ENCODE measurements around the gene ADD2. TPM values are rescaled to one million over a fixed set of nuclear protein-coding genes. Genes with fewer than 3 reads are reported as not detected.

The ADD2 gene
- polyA plus RNA-seq, 6 donors from 2014 or later = 1.9 to 12.5 (median 4.9) TPM

- Mint-ChIP-seq H3K36me3 (peaks cover 36 to 42% of the 10 kb centered on the region in 2 donors), H3K4me1 (no peaks in the 10 kb centered on the region), H3K9me3 (no peaks in the 10 kb centered on the region), H3K27ac (no peak overlapping the region), H3K4me3 (no peak overlapping the region), H3K27me3 (peaks cover 0 to 10% (median 0%) of the 10 kb centered on the region in 3 donors)
- no peak for DNase-seq
- ATAC-seq (ENCODE audit: low read depth in 2 of 2) = no peak
These were observed 76.4 kb downstream of the ADD2 start for GRCh38 chr2:70691497-70692140.

- H3K4me3 Mint-ChIP-seq = no peak overlapping the region
- H3K36me3 Mint-ChIP-seq = peaks cover 36 to 42% of the 10 kb centered on the region in 2 donors
- no peak for DNase-seq
- no peak overlapping the region for H3K27ac Mint-ChIP-seq
- H3K4me1 Mint-ChIP-seq = no peaks in the 10 kb centered on the region
- no peaks in the 10 kb centered on the region for H3K9me3 Mint-ChIP-seq
- peaks cover 0 to 10% (median 0%) of the 10 kb centered on the region in 3 donors for H3K27me3 Mint-ChIP-seq
- no peak for ATAC-seq (ENCODE audit: low read depth in 2 of 2)
These were observed 77.2 kb downstream of the ADD2 start for GRCh38 chr2:70690846-70691245.

GRCh38 chr2:70688427-70688826 is 79.6 kb downstream of the ADD2 start:
- no peak for DNase-seq
- Mint-ChIP-seq H3K9me3 (no peaks in the 10 kb centered on the region), H3K36me3 (peaks cover 22 to 27% of the 10 kb centered on the region in 2 donors), H3K27ac (no peak overlapping the region), H3K4me1 (no peaks in the 10 kb centered on the region), H3K4me3 (no peak overlapping the region), H3K27me3 (no peaks in the 10 kb centered on the region)
- ATAC-seq (ENCODE audit: low read depth in 2 of 2) = no peak

- ATAC-seq (ENCODE audit: low read depth in 2 of 2) = no peak
- Mint-ChIP-seq H3K27ac (no peak overlapping the region), H3K9me3 (no peaks in the 10 kb centered on the region), H3K4me3 (no peak overlapping the region), H3K4me1 (no peaks in the 10 kb centered on the region), H3K27me3 (no peaks in the 10 kb centered on the region), H3K36me3 (peaks cover 20 to 26% of the 10 kb centered on the region in 2 donors)
- no peak for DNase-seq
These were observed 80.6 kb downstream of the ADD2 start for GRCh38 chr2:70687461-70687795.

- H3K4me3 Mint-ChIP-seq = peak overlapping the region in 1 of 8 donors; percentile 15
- no peak overlapping the region for H3K27ac Mint-ChIP-seq
- no peaks in the 10 kb centered on the region for H3K27me3 Mint-ChIP-seq
- peaks cover 20 to 25% of the 10 kb centered on the region in 2 donors for H3K36me3 Mint-ChIP-seq
- ATAC-seq (ENCODE audit: low read depth in 2 of 2) = no peak
- H3K4me1 Mint-ChIP-seq = no peaks in the 10 kb centered on the region
- no peaks in the 10 kb centered on the region for H3K9me3 Mint-ChIP-seq
- no peak for DNase-seq
These were observed 81.2 kb downstream of the ADD2 start for GRCh38 chr2:70686577-70687460.

DNA sequence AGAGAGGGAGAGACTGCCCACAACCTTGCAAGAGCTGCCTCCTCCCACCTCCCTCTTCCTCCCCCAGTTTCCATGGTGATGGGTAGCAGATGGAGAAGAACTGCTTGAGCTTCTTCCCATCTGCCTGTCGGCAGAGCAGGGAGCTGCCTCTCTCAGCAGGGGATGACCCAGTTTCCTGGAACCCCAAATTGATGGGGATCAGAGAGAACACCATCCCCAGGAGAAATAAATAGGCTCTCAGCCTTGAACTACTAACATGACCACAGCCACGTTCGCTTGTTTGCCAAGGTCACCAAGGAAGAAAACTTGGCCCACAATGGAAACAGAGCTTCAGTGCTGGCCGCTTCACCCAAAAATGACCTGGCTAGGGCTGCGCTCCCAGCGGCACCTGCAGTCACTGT is 82.2 kb downstream of the ADD2 start:
- no peak overlapping the region for H3K27ac Mint-ChIP-seq
- H3K4me3 Mint-ChIP-seq = no peak overlapping the region
- DNase-seq (no peak), ATAC-seq (ENCODE audit: low read depth in 2 of 2) (no peak)
- H3K36me3 Mint-ChIP-seq = peaks cover 20 to 24% of the 10 kb centered on the region in 2 donors
- no peaks in the 10 kb centered on the region for H3K4me1 Mint-ChIP-seq
- H3K9me3 Mint-ChIP-seq = no peaks in the 10 kb centered on the region
- H3K27me3 Mint-ChIP-seq = no peaks in the 10 kb centered on the region

DNA sequence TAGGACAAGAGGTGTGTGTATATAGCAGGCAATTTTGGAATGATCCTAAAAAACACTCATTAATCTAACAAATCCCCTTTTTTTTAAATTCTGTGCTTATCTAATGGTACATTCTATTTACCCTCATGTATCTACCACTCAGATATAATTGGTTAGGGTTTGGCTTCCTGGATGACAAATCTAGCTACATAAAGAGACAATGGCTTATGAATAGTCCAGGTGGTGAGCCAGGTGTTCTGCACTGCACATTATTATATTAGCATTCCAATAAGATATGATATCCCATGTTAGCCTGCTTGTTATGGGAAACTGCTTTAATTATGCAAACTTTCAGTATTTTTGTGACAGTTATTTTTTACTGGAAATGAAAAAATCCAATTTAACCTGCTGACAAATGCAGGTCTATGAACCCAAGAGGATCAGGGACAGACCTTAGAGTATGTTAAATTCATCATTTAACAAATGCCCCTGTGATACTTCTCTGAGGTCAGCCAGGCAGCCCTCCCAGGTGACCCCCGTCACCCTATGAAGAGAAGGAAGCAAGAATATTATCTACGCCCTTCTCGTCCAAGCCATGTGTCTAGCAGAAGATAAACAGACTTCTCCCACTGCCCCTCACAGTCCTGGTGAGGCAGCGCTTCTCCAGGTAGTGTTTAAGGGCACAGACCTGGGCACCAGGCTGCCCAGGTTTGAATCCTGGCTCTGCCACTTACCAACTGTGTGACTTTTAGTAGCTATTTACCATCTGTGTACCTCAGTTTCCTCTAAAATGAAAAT is 83.0 kb downstream of the ADD2 start:
- no peaks in the 10 kb centered on the region for H3K27me3 Mint-ChIP-seq
- H3K4me1 Mint-ChIP-seq = no peaks in the 10 kb centered on the region
- H3K27ac Mint-ChIP-seq = peak overlapping the region in 1 of 6 donors; percentile 65
- no peaks in the 10 kb centered on the region for H3K9me3 Mint-ChIP-seq
- ATAC-seq (ENCODE audit: low read depth in 2 of 2) = no peak
- H3K36me3 Mint-ChIP-seq = peaks cover 20 to 24% of the 10 kb centered on the region in 2 donors
- DNase-seq = no peak
- H3K4me3 Mint-ChIP-seq = no peak overlapping the region

DNA sequence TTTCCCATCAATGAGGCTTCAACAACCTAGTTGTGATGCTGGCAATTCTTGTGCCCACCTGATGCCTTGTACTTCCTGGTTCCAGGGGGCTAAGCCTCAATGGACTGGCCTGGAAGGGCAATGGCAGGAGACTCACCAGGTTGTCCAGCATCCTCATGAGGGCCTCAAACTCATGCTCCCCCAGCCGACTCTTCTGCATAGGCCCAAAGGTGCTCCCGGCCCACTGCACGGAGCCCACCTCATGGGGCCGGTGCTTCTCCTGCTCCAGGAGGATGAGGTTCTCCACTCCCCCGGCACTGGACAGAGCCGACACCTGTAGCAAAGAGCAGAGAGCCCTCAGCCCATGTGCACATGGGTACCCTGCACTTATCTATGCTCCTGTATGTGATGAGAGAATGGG is 84.5 kb downstream of the ADD2 start:
- DNase-seq (no peak), ATAC-seq (ENCODE audit: low read depth in 2 of 2) (no peak)
- H3K4me1 Mint-ChIP-seq = no peaks in the 10 kb centered on the region
- H3K27ac Mint-ChIP-seq = no peak overlapping the region
- no peaks in the 10 kb centered on the region for H3K9me3 Mint-ChIP-seq
- no peaks in the 10 kb centered on the region for H3K27me3 Mint-ChIP-seq
- H3K4me3 Mint-ChIP-seq = no peak overlapping the region
- H3K36me3 Mint-ChIP-seq = peaks cover 19 to 30% of the 10 kb centered on the region in 2 donors

- no peaks in the 10 kb centered on the region for H3K4me1 Mint-ChIP-seq
- no peak for DNase-seq
- H3K9me3 Mint-ChIP-seq = no peaks in the 10 kb centered on the region
- ATAC-seq (ENCODE audit: low read depth in 2 of 2) = no peak
- no peaks in the 10 kb centered on the region for H3K27me3 Mint-ChIP-seq
- H3K36me3 Mint-ChIP-seq = peaks cover 14 to 33% of the 10 kb centered on the region in 2 donors
- no peak overlapping the region for H3K27ac Mint-ChIP-seq
- H3K4me3 Mint-ChIP-seq = no peak overlapping the region
These were observed 87.3 kb downstream of the ADD2 start for GRCh38 chr2:70680735-70681134.

- peaks cover 14 to 42% of the 10 kb centered on the region in 2 donors for H3K36me3 Mint-ChIP-seq
- H3K9me3 Mint-ChIP-seq = no peaks in the 10 kb centered on the region
- no peaks in the 10 kb centered on the region for H3K4me1 Mint-ChIP-seq
- no peaks in the 10 kb centered on the region for H3K27me3 Mint-ChIP-seq
- H3K4me3 Mint-ChIP-seq = peak overlapping the region in 1 of 8 donors; percentile 8
- H3K27ac Mint-ChIP-seq = no peak overlapping the region
- no peak for ATAC-seq (ENCODE audit: low read depth in 2 of 2)
- no peak for DNase-seq
These were observed 88.7 kb downstream of the ADD2 start for GRCh38 chr2:70679259-70679658.

- peaks cover 11 to 44% of the 10 kb centered on the region in 2 donors for H3K36me3 Mint-ChIP-seq
- DNase-seq = no peak
These were observed 89.3 kb downstream of the ADD2 start for GRCh38 chr2:70678576-70679143.

GRCh38 chr2:70676301-70677035 is 91.5 kb downstream of the ADD2 start:
- H3K27me3 Mint-ChIP-seq = no peaks in the 10 kb centered on the region
- H3K27ac Mint-ChIP-seq = no peak overlapping the region
- H3K4me3 Mint-ChIP-seq = peak overlapping the region in 1 of 8 donors; percentile 20
- no peak for ATAC-seq (ENCODE audit: low read depth in 2 of 2)
- no peaks in the 10 kb centered on the region for H3K4me1 Mint-ChIP-seq
- no peak for DNase-seq
- peaks cover 9 to 37% of the 10 kb centered on the region in 2 donors for H3K36me3 Mint-ChIP-seq
- no peaks in the 10 kb centered on the region for H3K9me3 Mint-ChIP-seq

More at GRCh38 chr2:70678576-70679143, 89.3 kb downstream of the ADD2 start:
- H3K9me3 Mint-ChIP-seq = no peaks in the 10 kb centered on the region
- no peak for ATAC-seq (ENCODE audit: low read depth in 2 of 2)
- H3K4me1 Mint-ChIP-seq = no peaks in the 10 kb centered on the region
- H3K27ac Mint-ChIP-seq = no peak overlapping the region
- H3K4me3 Mint-ChIP-seq = no peak overlapping the region
- no peaks in the 10 kb centered on the region for H3K27me3 Mint-ChIP-seq

GRCh38 chr2:70675862-70676261 is 92.1 kb downstream of the ADD2 start:
- Mint-ChIP-seq H3K27ac (no peak overlapping the region), H3K36me3 (peaks cover 9 to 37% of the 10 kb centered on the region in 2 donors), H3K4me3 (no peak overlapping the region), H3K4me1 (no peaks in the 10 kb centered on the region), H3K27me3 (no peaks in the 10 kb centered on the region), H3K9me3 (no peaks in the 10 kb centered on the region)
- no peak for ATAC-seq (ENCODE audit: low read depth in 2 of 2)
- DNase-seq = no peak
